Ishikawa (cell line): ENCODE measurements around the gene NSD2.

ENCODE experiments used
- CEBPB ChIP-seq: IDR thresholded peaks from 2 replicates; pipeline ENCODE4 v1.6.1; 2012
- CREB1 ChIP-seq: IDR thresholded peaks from 2 replicates; pipeline ENCODE4 v1.6.1; 2012; ENCODE audit warnings: low read depth
- EGR1 ChIP-seq: IDR thresholded peaks from 2 replicates; pipeline ENCODE4 v1.6.1; 2012
- EP300 ChIP-seq: IDR thresholded peaks from 2 replicates; pipeline ENCODE4 v1.6.1; 2012; ENCODE audit warnings: borderline replicate concordance
- FOXM1 ChIP-seq: IDR thresholded peaks from 2 replicates; pipeline ENCODE4 v1.6.1; 2012; ENCODE audit warnings: low read depth, borderline replicate concordance
- NFIC ChIP-seq: IDR thresholded peaks from 2 replicates; pipeline ENCODE4 v1.6.1; 2012
- RAD21 ChIP-seq: IDR thresholded peaks from 2 replicates; pipeline ENCODE4 v1.6.1; 2012; ENCODE audit warnings: low read depth
- REST ChIP-seq: IDR thresholded peaks from 2 replicates; pipeline ENCODE4 v1.6.1; 2012; ENCODE audit warnings: low read depth, mild to moderate bottlenecking
- TAF1 ChIP-seq: IDR thresholded peaks from 2 replicates; pipeline ENCODE4 v1.6.1; 2012; ENCODE audit warnings: low read depth, mild to moderate bottlenecking
- TCF12 ChIP-seq: IDR thresholded peaks from 2 replicates; pipeline ENCODE4 v1.6.1; 2012; ENCODE audit warnings: low read depth
- TEAD4 ChIP-seq: IDR thresholded peaks from 2 replicates; pipeline ENCODE4 v1.6.1; 2012
- USF1 ChIP-seq: IDR thresholded peaks from 2 replicates; pipeline ENCODE4 v1.6.1; 2012
- YY1 ChIP-seq: IDR thresholded peaks from 2 replicates; pipeline ENCODE4 v1.6.1; 2012; ENCODE audit warnings: low read depth
- ZBTB7A ChIP-seq: IDR thresholded peaks from 2 replicates; pipeline ENCODE4 v1.6.1; 2012; ENCODE audit warnings: low read depth
- TF ChIP-seq, protein P1 (sequence below): IDR thresholded peaks from 2 replicates; pipeline ENCODE4 v1.6.1; 2012

The NSD2 gene

DNA sequence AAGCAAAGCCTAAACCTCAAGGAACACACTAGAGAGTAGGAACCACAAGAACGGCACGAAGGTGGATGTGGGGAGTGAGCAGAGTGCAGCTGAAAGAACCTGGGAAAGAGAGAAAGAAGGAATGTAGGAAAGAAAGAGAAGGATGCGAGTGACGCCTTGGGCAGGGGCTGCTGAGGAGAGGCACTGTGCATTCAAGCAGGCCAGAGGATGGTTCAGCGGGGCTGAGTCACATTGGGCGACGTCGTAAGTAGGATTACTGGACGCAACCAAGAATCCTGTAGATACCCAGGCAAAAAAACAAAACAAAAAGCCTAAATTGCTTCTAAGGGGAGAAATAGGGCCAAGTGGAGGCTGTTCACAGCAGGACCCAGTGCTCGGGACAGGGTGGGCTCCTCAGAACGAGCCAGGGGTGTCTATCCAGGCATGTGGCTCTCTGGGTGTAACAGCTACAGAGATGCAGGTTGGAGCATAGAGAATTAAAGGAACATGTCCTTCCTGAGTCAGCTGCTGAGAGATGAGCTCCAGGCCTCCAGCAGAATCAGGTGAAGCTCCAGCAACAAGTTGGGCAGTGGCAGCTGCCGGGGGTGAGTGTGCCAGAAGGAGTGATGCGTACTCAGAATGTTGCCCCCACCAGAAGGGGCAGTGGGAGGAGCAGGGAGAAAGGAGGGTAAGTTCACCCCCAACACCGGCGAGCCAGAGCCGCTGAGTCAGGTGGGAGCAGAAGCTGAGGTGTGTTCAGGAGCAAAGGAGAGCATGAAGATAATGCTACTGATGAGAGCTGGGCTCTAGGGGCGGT, 98.9 kb downstream of the NSD2 start:
- TF ChIP-seq CREB1 (no peak), REST (no peak), ZBTB7A (no peak), CEBPB (no peak), EP300 (no peak), YY1 (no peak), USF1 (no peak), NFIC (no peak), EGR1 (no peak), TEAD4 (no peak), RAD21 (no peak), TCF12 (no peak)
- TF ChIP-seq, protein P1, sequence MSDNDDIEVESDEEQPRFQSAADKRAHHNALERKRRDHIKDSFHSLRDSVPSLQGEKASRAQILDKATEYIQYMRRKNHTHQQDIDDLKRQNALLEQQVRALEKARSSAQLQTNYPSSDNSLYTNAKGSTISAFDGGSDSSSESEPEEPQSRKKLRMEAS = no peak

DNA sequence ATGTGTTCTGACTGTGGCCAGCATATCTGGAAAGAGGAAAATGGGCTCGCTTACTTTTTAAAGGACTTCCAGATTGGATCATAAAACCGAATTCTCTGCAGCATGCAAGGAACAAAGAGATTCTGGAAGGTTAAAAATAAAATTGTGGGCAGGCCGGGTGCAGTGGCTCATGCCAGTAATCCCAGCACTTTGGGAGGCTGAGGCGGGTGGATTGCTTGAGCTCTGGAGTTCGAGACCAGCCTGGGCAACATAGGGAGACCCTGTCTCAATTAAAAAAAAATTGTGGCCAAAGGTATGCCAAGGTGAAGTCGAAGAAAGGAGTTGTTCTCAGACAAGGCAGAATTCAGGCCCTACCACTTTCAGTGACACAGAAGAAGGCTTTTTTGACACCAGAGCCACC, 99.7 kb downstream of the NSD2 start:
- no peak for TF ChIP-seq RAD21
- TF ChIP-seq CREB1 = no peak
- TF ChIP-seq NFIC = no peak
- TF ChIP-seq TEAD4 = no peak
- TF ChIP-seq TCF12 = no peak
- TF ChIP-seq ZBTB7A = no peak
- TF ChIP-seq FOXM1 = no peak
- no peak for TF ChIP-seq YY1
- no peak for TF ChIP-seq REST
- TF ChIP-seq, protein P1 = no peak
- no peak for TF ChIP-seq USF1
- no peak for TF ChIP-seq TAF1
- no peak for TF ChIP-seq EGR1

DNA sequence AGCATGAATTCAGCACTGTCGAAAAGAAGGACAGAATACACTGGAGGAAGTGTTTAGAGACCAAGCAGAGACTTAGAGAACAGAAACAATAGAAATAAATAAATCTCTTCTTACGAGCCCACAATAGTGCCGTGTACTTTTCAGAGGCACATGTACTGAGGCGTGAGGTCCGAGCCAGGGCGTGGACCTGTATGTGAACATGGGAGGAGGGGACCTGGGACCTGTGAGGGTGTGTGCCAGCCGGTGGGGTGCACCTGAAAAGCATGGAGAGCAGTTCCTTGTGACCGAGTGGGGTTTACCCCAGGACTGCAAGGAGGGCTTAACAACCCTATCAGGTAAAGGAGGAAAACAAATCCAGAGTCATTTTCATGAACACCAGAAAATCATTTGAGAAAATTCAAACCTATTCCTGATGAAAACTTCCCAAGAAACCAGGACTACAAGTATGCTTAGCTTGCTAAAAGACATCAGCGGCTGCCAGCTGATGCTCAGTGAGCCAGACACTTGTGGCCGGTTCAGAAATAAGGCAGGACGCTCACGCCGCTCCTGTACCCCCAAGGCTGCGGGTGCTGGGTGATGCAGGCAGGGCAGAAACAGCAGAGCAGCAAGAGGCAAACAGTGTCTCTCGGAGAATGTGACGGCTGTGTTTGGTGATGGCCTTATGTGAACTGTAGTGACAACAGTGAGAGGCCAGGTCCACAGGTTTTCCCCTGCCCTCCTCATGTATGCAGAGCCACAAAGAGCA, 100.4 kb downstream of the NSD2 start:
- TF ChIP-seq EGR1 (no peak), TEAD4 (no peak), CEBPB (no peak)

DNA sequence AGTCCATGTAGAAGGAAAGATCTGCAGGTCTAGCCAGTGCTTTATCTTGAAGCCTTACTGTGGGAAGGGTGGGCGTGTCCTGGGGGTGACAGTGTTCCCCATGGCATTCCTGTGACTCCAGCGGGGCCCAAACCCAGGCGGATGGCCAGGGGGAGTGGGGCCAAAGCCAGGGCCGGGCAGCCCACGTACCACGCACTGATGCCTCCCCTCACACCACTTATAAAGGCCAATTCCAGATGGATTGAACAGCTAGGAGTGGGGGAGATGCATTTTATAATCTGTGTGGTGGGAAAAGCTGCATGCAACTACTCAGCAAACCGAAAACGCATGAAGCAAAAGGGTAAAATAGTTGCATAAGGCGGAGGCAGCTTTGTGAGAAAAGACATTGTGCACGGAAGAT, 101.2 kb downstream of the NSD2 start:
- TF ChIP-seq CREB1 = no peak
- TF ChIP-seq, protein P1 = no peak

GRCh38 chr4:1973218-1973617, 102.0 kb downstream of the NSD2 start:
- TF ChIP-seq REST = no peak
- no peak for TF ChIP-seq EGR1
- TF ChIP-seq FOXM1 = no peak
- no peak for TF ChIP-seq EP300
- no peak for TF ChIP-seq ZBTB7A
